Panc1 (cell line): ENCODE data around the gene ARHGEF17.

Source experiments
- TCF7L2 ChIP-seq: IDR thresholded peaks from 2 replicates; pipeline ENCODE4 v1.6.1; 2011; ENCODE audit warnings: mild to moderate bottlenecking, low read depth, low read length, inconsistent platforms
- TF ChIP-seq, protein P1 (sequence below): fragments of 450-650 bp; IDR thresholded peaks from 2 replicates; pipeline ENCODE4 v1.5.1; 2017; ENCODE audit warnings: mild to moderate bottlenecking

DNA sequence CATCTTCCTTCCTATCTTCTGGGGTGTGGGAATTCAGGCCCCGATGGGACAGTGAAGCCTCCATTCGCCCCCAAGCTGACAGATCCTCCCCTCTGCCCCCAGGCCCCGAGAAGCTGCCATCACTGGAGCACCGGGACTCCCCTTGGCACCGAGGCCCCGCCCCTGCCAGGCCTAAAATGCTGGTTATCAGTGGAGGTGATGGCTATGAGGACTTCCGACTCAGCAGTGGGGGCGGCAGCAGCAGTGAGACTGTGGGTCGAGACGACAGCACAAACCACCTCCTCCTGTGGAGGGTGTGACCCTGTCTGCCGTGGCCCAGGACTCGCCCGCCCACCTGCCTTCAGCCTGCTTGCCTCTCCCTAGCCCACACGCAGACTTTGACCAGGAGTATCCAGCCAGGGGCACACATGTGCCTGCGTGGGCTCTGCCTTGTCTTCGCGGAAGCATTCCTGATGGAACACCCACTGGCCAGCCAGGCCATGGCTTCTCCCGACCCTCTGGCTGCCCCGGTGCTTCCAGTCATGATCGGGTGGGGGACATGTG, 59.5 kb downstream of the ARHGEF17 start:
- TF ChIP-seq, protein P1, sequence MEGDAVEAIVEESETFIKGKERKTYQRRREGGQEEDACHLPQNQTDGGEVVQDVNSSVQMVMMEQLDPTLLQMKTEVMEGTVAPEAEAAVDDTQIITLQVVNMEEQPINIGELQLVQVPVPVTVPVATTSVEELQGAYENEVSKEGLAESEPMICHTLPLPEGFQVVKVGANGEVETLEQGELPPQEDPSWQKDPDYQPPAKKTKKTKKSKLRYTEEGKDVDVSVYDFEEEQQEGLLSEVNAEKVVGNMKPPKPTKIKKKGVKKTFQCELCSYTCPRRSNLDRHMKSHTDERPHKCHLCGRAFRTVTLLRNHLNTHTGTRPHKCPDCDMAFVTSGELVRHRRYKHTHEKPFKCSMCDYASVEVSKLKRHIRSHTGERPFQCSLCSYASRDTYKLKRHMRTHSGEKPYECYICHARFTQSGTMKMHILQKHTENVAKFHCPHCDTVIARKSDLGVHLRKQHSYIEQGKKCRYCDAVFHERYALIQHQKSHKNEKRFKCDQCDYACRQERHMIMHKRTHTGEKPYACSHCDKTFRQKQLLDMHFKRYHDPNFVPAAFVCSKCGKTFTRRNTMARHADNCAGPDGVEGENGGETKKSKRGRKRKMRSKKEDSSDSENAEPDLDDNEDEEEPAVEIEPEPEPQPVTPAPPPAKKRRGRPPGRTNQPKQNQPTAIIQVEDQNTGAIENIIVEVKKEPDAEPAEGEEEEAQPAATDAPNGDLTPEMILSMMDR: no peak
- TF ChIP-seq TCF7L2: no peak
